ENCODE results near the gene CTRL.
"Not testable (repeated sequence)": the region's sequence is repeated elsewhere in the genome, so short reads cannot be mapped to it uniquely, and the experiment has no call there.

Gene CTRL

DNA sequence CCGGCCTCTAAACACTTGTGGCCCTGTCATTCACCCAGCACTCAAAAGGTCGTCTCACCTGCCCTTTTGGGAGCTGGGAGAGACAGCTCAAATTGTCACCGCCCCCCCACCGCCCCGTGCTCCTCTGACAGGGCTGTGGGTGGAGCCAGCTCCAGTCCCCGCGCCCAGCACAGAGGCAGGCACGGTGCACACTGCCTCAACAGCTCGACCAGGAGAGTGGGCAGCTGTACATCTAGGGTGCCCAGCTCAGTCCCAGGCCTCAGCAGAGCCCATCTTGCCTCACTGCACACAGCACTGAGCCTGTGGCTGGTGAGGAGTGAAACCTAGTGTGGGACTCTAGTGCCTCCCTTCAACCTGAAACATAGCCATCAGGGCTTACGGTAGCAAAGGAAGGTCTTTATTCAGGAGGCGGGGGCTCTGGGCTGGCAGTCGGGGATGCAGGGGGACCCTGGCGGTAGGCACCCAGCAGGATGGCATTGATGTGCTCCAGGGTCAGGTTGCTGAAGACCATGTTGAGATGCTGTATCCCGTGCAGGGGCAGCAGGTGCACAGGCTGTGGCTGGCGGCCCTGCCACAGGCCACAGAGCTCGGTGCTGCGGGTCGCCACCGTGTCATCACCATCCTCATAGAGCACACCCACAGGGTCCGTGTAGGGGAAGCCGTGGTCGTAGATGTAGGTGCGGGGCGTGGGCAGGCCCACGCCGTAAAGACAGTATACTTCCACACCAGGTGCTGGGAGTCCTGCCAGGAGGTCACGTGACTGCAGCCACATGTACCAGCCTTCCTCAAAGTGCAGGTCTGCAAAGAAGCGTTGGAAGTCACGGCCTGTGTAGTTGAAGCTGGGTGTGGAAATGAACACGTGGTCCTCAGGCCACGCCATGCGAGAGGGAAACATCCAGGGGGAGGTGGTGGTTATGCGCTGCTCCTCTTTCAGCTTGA, 8.1 kb upstream of the CTRL start:
- no peak overlapping the region for H2AFZ ChIP-seq (ENCODE audit: low read length, unreplicated experiment)
- H3K27ac ChIP-seq (ENCODE audit: low read depth, low read length): no peak overlapping the region
- no peak overlapping the region for H3K4me3 ChIP-seq (ENCODE audit: low read depth, low read length)
- peaks cover 14% of the 10 kb centered on the region for H3K4me1 ChIP-seq (ENCODE audit: control insufficient read depth, insufficient read depth, low read length, unreplicated experiment)
- H3K27me3 ChIP-seq (ENCODE audit: insufficient read depth, low read length): no peaks in the 10 kb centered on the region
- peaks cover 3% of the 10 kb centered on the region; the same call in 1 of the 2 replicates for H3K36me3 ChIP-seq (ENCODE audit: insufficient read depth, low read length)
- peaks cover 8% of the 10 kb centered on the region for H3K79me2 ChIP-seq (ENCODE audit: control insufficient read depth, insufficient read depth, low read length, unreplicated experiment)

DNA sequence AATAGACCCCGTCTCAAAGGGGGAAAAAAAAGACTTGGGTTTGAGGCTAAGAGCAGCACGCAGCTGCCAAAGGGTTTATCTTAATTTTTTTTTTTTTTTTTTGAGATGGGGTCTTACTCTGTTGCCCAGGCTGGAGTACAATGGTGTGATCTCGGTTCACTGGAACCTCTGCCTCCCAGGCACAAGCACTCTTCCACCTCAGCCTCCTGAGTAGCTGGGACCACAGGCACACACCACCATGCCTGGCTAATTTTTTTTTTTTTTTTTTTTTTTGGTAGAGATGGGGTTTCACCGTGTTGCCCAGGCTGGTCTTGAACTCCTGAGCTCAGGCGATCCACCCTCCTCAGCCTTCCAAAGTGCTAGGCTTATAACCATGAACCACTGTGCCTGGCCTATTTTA, 6.1 kb upstream of the CTRL start:
- not testable (repeated sequence) for H3K36me3 ChIP-seq (ENCODE audit: insufficient read depth, low read length); H3K4me3 ChIP-seq (ENCODE audit: low read depth, low read length); H3K27me3 ChIP-seq (ENCODE audit: insufficient read depth, low read length); H3K79me2 ChIP-seq (ENCODE audit: control insufficient read depth, insufficient read depth, low read length, unreplicated experiment); H3K27ac ChIP-seq (ENCODE audit: low read depth, low read length); H2AFZ ChIP-seq (ENCODE audit: low read length, unreplicated experiment)
- H3K4me1 ChIP-seq (ENCODE audit: control insufficient read depth, insufficient read depth, low read length, unreplicated experiment): peaks cover 17% of the 10 kb centered on the region

DNA sequence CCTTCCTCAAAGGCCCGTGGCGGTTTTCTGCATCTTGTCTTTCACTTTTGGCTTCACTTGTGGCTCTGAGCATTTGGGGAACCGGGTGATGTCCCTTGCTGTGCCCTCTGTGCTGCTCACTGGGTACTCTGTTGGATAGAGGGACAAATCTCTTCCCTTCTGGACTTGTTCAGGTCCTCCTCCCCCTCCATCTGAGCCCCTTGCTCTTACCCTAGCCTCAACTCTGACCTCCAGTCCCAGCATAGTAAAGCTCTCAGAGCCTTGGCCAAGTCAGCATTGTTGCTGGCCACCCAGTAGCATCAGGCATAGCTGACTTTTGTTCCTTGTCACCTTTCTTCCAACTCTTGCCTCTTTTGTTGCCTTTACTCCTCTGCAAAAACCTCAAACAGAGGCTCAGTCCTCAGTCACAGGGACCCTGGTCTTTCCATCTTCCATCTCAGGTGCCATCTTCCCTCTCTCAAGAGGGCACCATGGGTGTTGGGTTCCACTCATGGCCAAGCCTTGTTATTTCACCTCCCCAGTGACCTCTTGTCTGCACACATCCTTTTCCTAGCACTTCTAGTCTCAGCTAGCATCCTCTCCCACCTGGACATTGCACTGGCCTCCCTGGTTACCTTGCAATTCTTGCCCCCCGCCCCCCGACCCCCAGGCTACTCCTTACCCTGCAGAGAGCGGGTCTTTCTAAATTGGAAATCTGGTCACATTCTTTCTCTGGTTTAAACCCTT, 5.4 kb upstream of the CTRL start:
- Histone ChIP-seq H3K36me3 (ENCODE audit: insufficient read depth, low read length) (peaks cover 3% of the 10 kb centered on the region; the same call in 1 of the 2 replicates), H3K4me1 (ENCODE audit: control insufficient read depth, insufficient read depth, low read length, unreplicated experiment) (peaks cover 17% of the 10 kb centered on the region), H3K79me2 (ENCODE audit: control insufficient read depth, insufficient read depth, low read length, unreplicated experiment) (peaks cover 8% of the 10 kb centered on the region), H3K4me3 (ENCODE audit: low read depth, low read length) (peak overlapping the region; percentile 90), H3K27ac (ENCODE audit: low read depth, low read length) (peak overlapping the region; percentile 66), H2AFZ (ENCODE audit: low read length, unreplicated experiment) (no peak overlapping the region), H3K27me3 (ENCODE audit: insufficient read depth, low read length) (no peaks in the 10 kb centered on the region)

DNA sequence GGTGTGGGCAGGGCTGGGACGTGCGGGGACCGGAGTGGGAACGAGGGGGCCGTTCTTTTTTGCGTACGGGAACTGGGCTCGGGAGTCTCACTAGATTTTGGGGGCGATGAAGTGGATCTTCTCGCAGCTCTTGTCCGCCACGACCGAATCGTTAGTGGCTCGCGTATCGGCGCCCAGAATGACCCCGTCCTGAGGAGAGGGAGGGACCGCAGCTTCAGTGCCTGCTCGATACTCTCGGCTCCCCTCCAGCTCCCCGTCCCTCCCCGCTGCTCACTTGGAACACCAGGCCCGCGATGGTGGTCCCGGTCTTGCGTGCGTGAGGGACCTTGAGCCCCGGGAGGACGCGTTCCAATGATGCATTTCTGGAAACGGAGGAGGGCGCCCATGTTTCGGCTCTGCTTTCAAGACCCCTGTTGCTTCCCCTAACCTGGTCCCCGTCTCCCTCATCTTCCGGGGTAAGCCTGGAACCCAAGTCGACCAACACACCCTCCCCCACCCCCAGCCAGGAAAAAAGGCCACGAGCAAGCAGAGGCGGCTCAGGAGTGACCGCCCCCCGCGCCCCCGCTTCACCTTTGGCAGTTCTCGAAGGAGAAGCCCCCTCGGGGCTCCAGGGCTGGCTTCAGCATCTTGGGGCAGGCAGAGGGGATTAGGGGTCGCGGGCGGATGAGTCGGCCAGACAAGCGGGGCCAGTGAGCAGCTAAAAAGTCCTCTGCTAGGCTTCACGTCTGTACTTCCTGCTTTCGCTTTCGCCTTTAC, 4.6 kb upstream of the CTRL start, which contains the start of gene PSMB10:
Gene PSMB10 (minus strand): TSS at position 727 of the 756 bp plus-strand sequence. CDS start 101 bp downstream, at position 626.
- Histone ChIP-seq H3K4me1 (ENCODE audit: control insufficient read depth, insufficient read depth, low read length, unreplicated experiment) (peaks cover 17% of the 10 kb centered on the region), H3K27ac (ENCODE audit: low read depth, low read length) (peak within 1 kb of the TSS; percentile 66)

DNA sequence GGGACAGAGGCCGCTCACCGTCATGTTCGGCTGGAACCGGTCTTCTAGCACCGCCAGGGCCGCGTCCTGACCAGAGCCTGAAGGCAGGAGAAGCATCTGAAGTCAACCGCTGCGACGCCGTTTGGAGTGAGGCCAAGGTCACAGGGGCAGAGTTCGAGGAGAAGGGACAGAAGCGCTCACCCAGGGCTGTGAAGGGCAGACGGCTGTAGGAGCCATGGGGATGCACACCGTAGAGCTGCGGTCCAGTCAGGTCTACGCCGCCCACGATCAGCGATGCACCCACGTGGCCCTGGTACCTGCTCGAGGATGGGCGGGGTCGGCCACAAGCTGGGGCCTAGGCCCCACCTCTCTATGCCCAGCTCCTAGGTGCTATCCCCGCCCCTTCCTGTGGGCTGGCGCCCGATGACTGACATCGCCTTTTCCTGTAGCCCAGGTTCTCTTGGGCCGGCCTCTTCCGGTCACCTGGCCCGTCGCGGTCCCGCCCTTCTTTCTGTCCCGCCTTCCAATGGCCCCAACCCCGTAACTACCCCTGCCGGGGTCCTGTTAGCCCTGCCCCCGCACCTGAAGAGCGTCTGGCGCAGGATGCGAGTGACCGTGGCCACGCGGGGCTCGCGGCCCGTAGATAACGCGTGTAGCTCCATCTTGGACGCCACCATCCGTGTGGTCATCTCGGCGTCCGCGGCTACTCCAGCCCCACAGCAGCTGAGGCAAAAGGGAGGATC, 3.9 kb upstream of the CTRL start:
- Histone ChIP-seq H3K36me3 (ENCODE audit: insufficient read depth, low read length) (peaks cover 3% of the 10 kb centered on the region; the same call in 1 of the 2 replicates), H2AFZ (ENCODE audit: low read length, unreplicated experiment) (no peak overlapping the region)

More for the DNA sequence above, 4.6 kb upstream of the CTRL start, which contains the start of gene PSMB10:
- Histone ChIP-seq H3K79me2 (ENCODE audit: control insufficient read depth, insufficient read depth, low read length, unreplicated experiment) (peaks cover 8% of the 10 kb centered on the region), H2AFZ (ENCODE audit: low read length, unreplicated experiment) (peak within 1 kb of the TSS; percentile 36), H3K27me3 (ENCODE audit: insufficient read depth, low read length) (no peaks in the 10 kb centered on the region), H3K36me3 (ENCODE audit: insufficient read depth, low read length) (peaks cover 3% of the 10 kb centered on the region; the same call in 1 of the 2 replicates), H3K4me3 (ENCODE audit: low read depth, low read length) (peak within 1 kb of the TSS; percentile 90)

DNA sequence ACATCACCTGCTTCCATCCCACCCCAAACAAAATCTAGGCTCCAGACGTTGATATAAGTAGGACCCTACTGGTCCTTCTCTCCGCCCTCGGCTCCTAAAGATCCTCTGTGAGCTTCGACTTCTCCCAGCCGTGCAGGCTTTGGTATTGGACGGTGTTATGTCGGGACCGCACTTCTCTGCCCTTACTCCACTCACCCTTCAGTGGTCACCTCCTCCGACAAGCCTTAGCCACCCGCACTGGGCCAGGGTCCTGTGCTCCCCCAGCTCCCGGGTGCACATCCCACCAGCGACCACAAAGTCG, 3.4 kb upstream of the CTRL start:
- H3K4me1 ChIP-seq (ENCODE audit: control insufficient read depth, insufficient read depth, low read length, unreplicated experiment): peaks cover 17% of the 10 kb centered on the region
- H3K27ac ChIP-seq (ENCODE audit: low read depth, low read length): no peak overlapping the region
- no peaks in the 10 kb centered on the region for H3K27me3 ChIP-seq (ENCODE audit: insufficient read depth, low read length)
- no peak overlapping the region for H2AFZ ChIP-seq (ENCODE audit: low read length, unreplicated experiment)
- H3K79me2 ChIP-seq (ENCODE audit: control insufficient read depth, insufficient read depth, low read length, unreplicated experiment): peaks cover 6% of the 10 kb centered on the region
- H3K36me3 ChIP-seq (ENCODE audit: insufficient read depth, low read length): peaks cover 3% of the 10 kb centered on the region; the same call in 1 of the 2 replicates
- H3K4me3 ChIP-seq (ENCODE audit: low read depth, low read length): peak overlapping the region; percentile 90

More for the DNA sequence above, 3.9 kb upstream of the CTRL start:
- Histone ChIP-seq H3K79me2 (ENCODE audit: control insufficient read depth, insufficient read depth, low read length, unreplicated experiment) (peaks cover 8% of the 10 kb centered on the region), H3K27me3 (ENCODE audit: insufficient read depth, low read length) (no peaks in the 10 kb centered on the region), H3K4me1 (ENCODE audit: control insufficient read depth, insufficient read depth, low read length, unreplicated experiment) (peaks cover 17% of the 10 kb centered on the region), H3K27ac (ENCODE audit: low read depth, low read length) (peak overlapping the region; percentile 66), H3K4me3 (ENCODE audit: low read depth, low read length) (peak overlapping the region; percentile 90)

DNA sequence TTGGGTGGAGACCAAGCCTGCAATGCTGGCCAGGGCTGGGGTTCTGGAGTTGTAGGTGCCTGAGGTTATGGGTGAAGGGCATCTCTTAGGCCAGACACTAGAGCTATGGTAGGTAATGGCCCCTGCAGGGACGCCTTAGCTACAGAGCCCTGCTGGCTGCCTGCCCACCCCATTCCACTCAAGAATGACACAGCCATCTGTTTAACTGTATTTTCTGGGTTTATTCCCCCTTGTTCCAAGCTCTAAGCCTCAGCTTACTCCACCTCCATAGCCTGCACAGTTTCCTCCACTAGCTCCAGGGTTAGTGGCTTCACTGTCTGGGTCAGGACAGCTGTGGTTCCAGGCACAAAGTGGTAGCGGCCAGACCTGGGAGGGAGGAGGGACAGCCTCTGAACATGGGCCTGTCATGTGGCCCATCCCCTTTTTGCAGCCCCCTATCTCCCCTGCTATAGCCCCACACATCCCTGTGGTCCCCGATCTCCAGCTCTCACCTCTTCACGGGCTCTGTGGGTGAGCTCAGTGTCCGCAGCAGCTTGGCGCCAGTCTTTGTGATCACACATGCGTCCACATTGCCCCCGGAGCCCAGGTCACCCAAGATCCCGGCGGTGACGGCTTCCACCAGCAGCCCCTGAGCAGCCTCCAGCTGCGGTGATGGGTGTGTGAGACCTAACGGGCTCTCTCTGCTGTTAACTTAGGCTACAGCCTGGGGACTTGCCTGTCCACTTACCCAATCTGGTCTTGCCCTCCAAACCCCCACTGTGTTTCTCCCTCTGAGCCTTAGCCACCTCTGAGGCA, 2.8 kb upstream of the CTRL start:
- H3K79me2 ChIP-seq (ENCODE audit: control insufficient read depth, insufficient read depth, low read length, unreplicated experiment): peaks cover 5% of the 10 kb centered on the region
- H3K36me3 ChIP-seq (ENCODE audit: insufficient read depth, low read length): no peaks in the 10 kb centered on the region
- H3K27ac ChIP-seq (ENCODE audit: low read depth, low read length): no peak overlapping the region
- H3K4me1 ChIP-seq (ENCODE audit: control insufficient read depth, insufficient read depth, low read length, unreplicated experiment): peaks cover 17% of the 10 kb centered on the region
- H3K27me3 ChIP-seq (ENCODE audit: insufficient read depth, low read length): no peaks in the 10 kb centered on the region
- H3K4me3 ChIP-seq (ENCODE audit: low read depth, low read length): peak overlapping the region; percentile 90
- H2AFZ ChIP-seq (ENCODE audit: low read length, unreplicated experiment): no peak overlapping the region

DNA sequence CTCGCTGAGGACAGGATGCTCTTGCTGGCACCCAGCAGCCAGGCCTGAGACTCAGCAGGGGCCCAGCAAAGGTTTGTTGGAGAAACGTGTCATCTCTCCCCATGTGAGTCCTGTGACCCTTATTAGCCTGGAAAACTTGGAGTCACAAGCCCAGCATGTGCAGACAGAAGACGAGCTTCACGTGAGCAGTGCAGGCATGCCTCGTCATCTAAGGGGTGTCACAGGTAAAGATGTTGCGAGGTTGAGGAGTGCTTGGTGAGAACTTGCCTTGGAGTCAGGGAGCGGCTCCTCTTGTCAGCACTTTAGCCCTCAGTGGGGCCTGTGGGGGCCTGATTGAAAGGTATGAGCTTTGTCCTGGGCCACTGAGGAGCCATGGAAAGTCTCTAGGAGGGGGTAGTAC, 2.1 kb upstream of the CTRL start:
- Histone ChIP-seq H3K4me1 (ENCODE audit: control insufficient read depth, insufficient read depth, low read length, unreplicated experiment) (peaks cover 17% of the 10 kb centered on the region), H2AFZ (ENCODE audit: low read length, unreplicated experiment) (no peak overlapping the region), H3K4me3 (ENCODE audit: low read depth, low read length) (no peak overlapping the region), H3K36me3 (ENCODE audit: insufficient read depth, low read length) (no peaks in the 10 kb centered on the region), H3K79me2 (ENCODE audit: control insufficient read depth, insufficient read depth, low read length, unreplicated experiment) (peaks cover 5% of the 10 kb centered on the region), H3K27ac (ENCODE audit: low read depth, low read length) (no peak overlapping the region), H3K27me3 (ENCODE audit: insufficient read depth, low read length) (no peaks in the 10 kb centered on the region)

DNA sequence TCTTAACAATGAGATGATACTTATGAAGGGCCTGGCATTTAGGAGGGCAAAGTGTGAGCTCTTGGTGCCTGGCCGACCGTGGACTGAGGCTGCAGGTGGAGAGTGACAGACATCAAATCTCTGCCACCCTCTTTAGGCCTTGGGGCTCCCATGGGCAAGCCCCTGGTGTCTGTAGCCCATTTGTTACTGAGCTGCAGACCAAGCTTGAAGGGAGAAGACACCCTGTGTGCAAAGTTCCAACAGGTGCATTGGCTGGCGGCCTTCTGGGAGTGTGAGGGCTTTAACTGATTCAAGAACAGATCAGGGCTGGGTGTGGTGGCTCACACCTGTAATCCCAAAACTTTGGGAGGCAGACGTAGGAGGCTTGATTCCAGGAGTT, 789 bp upstream of the CTRL start:
- Histone ChIP-seq H3K4me3 (ENCODE audit: low read depth, low read length) (no peak overlapping the region), H2AFZ (ENCODE audit: low read length, unreplicated experiment) (no peak overlapping the region), H3K27me3 (ENCODE audit: insufficient read depth, low read length) (no peaks in the 10 kb centered on the region), H3K27ac (ENCODE audit: low read depth, low read length) (no peak overlapping the region), H3K36me3 (ENCODE audit: insufficient read depth, low read length) (no peaks in the 10 kb centered on the region), H3K79me2 (ENCODE audit: control insufficient read depth, insufficient read depth, low read length, unreplicated experiment) (peaks cover 5% of the 10 kb centered on the region), H3K4me1 (ENCODE audit: control insufficient read depth, insufficient read depth, low read length, unreplicated experiment) (peaks cover 15% of the 10 kb centered on the region)

All from ACC112 (cell line).